SK-N-SH (cell line): ENCODE data around the gene C12orf57. TPM values are rescaled to one million over a fixed set of nuclear protein-coding genes. Genes with fewer than 3 reads are reported as not detected.

ENCODE experiments used
- CTCF ChIA-PET: fragments of 300-600, 350-600 bp; formaldehyde crosslinking; extraction: SDS; loops from one replicate; lab custom pipeline; 2021; lab: Yijun Ruan, JAX
- POLR2A ChIA-PET: fragments of 350-600 bp; sonication (Branson Sonifier 250); formaldehyde crosslinking; extraction: SDS; loops from one replicate; lab custom pipeline; 2020; ENCODE audit warnings: antibody characterized with exemption, inconsistent platforms; lab: Yijun Ruan, JAX
- DNase-seq: peaks from one replicate; pipeline ENCODE4 v3.0.0; 2012
- H2AFZ ChIP-seq: fragments of 200-600 bp; sonication (generic); 2 replicates; pipeline ENCODE4 v1.8.1; 2016; ENCODE audit warnings: antibody characterized with exemption, mild to moderate bottlenecking, low read depth
- H3F3A ChIP-seq: fragments of 200-600 bp; sonication (generic); replicated peaks from 2 replicates; pipeline ENCODE3; 2016; ENCODE audit warnings: antibody characterized with exemption, mild to moderate bottlenecking; ENCODE audit not compliant: insufficient read depth
- H3K27ac ChIP-seq, 2 experiments: fragments of 200-500 bp in 1 of 2; fragments of 200-600 bp in 1 of 2; sonication (Bioruptor generic) in 1 of 2; sonication (generic), shearing (Covaris generic) in 1 of 2; 2 replicates each; pipeline versions ENCODE4 v1.5.1 to v1.6.1; 2014 to 2016; ENCODE audit warnings: low read depth in 2 of 2, inconsistent platforms in 1 of 2, low read length in 1 of 2, mild to moderate bottlenecking in 1 of 2, mixed read lengths in 1 of 2
- H3K27me3 ChIP-seq: fragments of 200-600 bp; sonication (generic), shearing (Covaris generic); 2 replicates; pipeline ENCODE4 v1.6.1; 2016; ENCODE audit warnings: mixed run types; ENCODE audit not compliant: insufficient read depth
- H3K36me3 ChIP-seq, 2 experiments: fragments of 200-500 bp in 1 of 2; fragments of 200-600 bp in 1 of 2; sonication (Bioruptor generic) in 1 of 2; sonication (generic) in 1 of 2; replicated peaks in 1 of 2; 2 replicates each; pipeline versions ENCODE3 to v1.5.1; 2014 to 2016; ENCODE audit warnings: low read length in 1 of 2, mild to moderate bottlenecking in 1 of 2; ENCODE audit not compliant: insufficient read depth in 2 of 2, control insufficient read depth in 1 of 2
- H3K4me1 ChIP-seq, 2 experiments: fragments of 200-500 bp in 1 of 2; fragments of 200-600 bp in 1 of 2; sonication (Bioruptor generic) in 1 of 2; sonication (generic), shearing (Covaris generic) in 1 of 2; 2 replicates each; pipeline versions ENCODE4 v1.5.1 to v1.6.1; 2014 to 2016; ENCODE audit warnings: low read depth in 1 of 2, low read length in 1 of 2, mixed run types in 1 of 2; ENCODE audit not compliant: insufficient read depth in 2 of 2, control insufficient read depth in 1 of 2
- H3K4me2 ChIP-seq: fragments of 200-600 bp; sonication (generic), shearing (Covaris generic); 2 replicates; pipeline ENCODE4 v1.6.1; 2017; ENCODE audit warnings: mixed run types
- H3K4me3 ChIP-seq, 2 experiments: fragments of 200-500 bp in 1 of 2; fragments of 200-600 bp in 1 of 2; sonication (Bioruptor generic) in 1 of 2; sonication (generic), shearing (Covaris generic) in 1 of 2; 2 replicates each; pipeline versions ENCODE4 v1.5.1 to v1.8.1; 2014 to 2016; ENCODE audit warnings: low read depth in 2 of 2, inconsistent platforms in 1 of 2, low read length in 1 of 2, mild to moderate bottlenecking in 1 of 2, mixed read lengths in 1 of 2, moderate library complexity in 1 of 2
- H3K79me2 ChIP-seq: fragments of 200-600 bp; sonication (generic); 2 replicates; pipeline ENCODE4 v1.8.1; 2017; ENCODE audit warnings: mild to moderate bottlenecking; ENCODE audit not compliant: insufficient read depth
- H3K9ac ChIP-seq: fragments of 200-600 bp; sonication (generic); 2 replicates; pipeline ENCODE4 v1.6.1; 2017; ENCODE audit warnings: mixed run types
- H3K9me2 ChIP-seq: fragments of 200-600 bp; sonication (generic); 2 replicates; pipeline ENCODE4 v1.6.1; 2017; ENCODE audit warnings: mixed run types
- H3K9me3 ChIP-seq: fragments of 200-600 bp; sonication (generic); 2 replicates; pipeline ENCODE4 v1.6.1; 2017; ENCODE audit warnings: mixed run types, mild to moderate bottlenecking, moderate library complexity
- H4K20me1 ChIP-seq: fragments of 200-600 bp; sonication (generic); 2 replicates; pipeline ENCODE4 v1.6.1; 2017; ENCODE audit warnings: mild to moderate bottlenecking, mixed run types; ENCODE audit not compliant: insufficient read depth
- CHD2 ChIP-seq: fragments of 150-350 bp; IDR thresholded peaks from 2 replicates; pipeline ENCODE4 v1.6.1; 2018; ENCODE audit warnings: low read length; ENCODE audit not compliant: partially characterized antibody
- EP300 ChIP-seq, 2 experiments: IDR thresholded peaks; 2 replicates each; pipeline versions ENCODE4 v1.4.0 to v1.6.1; 2012; ENCODE audit warnings: borderline replicate concordance in 1 of 2, low read depth in 1 of 2, low read length in 1 of 2
- NFIC ChIP-seq: IDR thresholded peaks from 2 replicates; pipeline ENCODE4 v1.4.0; 2012; ENCODE audit warnings: borderline replicate concordance
- NRF1 ChIP-seq: IDR thresholded peaks from 2 replicates; pipeline ENCODE4 v1.6.1; 2012; ENCODE audit warnings: low read depth, mild to moderate bottlenecking, low read length
- RAD21 ChIP-seq: IDR thresholded peaks from 2 replicates; pipeline ENCODE4 v1.6.1; 2012; ENCODE audit warnings: mild to moderate bottlenecking, low read length
- RCOR1 ChIP-seq: fragments of 150-350 bp; IDR thresholded peaks from 2 replicates; pipeline ENCODE4 v1.6.1; 2017; ENCODE audit warnings: antibody characterized with exemption, low read length
- TEAD4 ChIP-seq: IDR thresholded peaks from 2 replicates; pipeline ENCODE4 v1.4.0; 2012; ENCODE audit warnings: mild to moderate bottlenecking, borderline replicate concordance; ENCODE audit not compliant: insufficient read depth
- WGBS: methylation state at CpG from one replicate; pipeline ENCODE4 v1.1.6; 2017; ENCODE audit warnings: low lambda C conversion rate; 5-methylcytosine and 5-hydroxymethylcytosine counted together
- polyA plus RNA-seq, 3 experiments: library from polyadenylated mRNA; depleted of rRNA; stranded (reverse); fragments of >200 nt; gene quantifications; 2 replicates each; pipeline ENCODE4 v1.2.3, GENCODE V29; 2012
- TF ChIP-seq, protein P1 (sequence below): fragments of 200-600 bp; sonication (generic); IDR thresholded peaks from 2 replicates; pipeline ENCODE4 v1.6.1; 2017; ENCODE audit warnings: antibody characterized with exemption, mild to moderate bottlenecking, moderate library complexity
- TF ChIP-seq, protein P2 (sequence below): IDR thresholded peaks from 2 replicates; pipeline ENCODE4; 2012
- TF ChIP-seq, protein P3 (sequence below): fragments of 150-350 bp; IDR thresholded peaks from 2 replicates; pipeline ENCODE4 v1.6.1; 2017; ENCODE audit warnings: antibody characterized with exemption, low read length, low read depth, borderline replicate concordance
- TF ChIP-seq, protein P4 (sequence below): IDR thresholded peaks from 2 replicates; pipeline ENCODE4 v1.6.1; 2012; ENCODE audit warnings: mild to moderate bottlenecking, low read depth, low read length, moderate library complexity

The C12orf57 gene
- polyA plus RNA-seq, 1 of the 3 experiments (the other 2 are of a cell fraction): 659 TPM

DNA sequence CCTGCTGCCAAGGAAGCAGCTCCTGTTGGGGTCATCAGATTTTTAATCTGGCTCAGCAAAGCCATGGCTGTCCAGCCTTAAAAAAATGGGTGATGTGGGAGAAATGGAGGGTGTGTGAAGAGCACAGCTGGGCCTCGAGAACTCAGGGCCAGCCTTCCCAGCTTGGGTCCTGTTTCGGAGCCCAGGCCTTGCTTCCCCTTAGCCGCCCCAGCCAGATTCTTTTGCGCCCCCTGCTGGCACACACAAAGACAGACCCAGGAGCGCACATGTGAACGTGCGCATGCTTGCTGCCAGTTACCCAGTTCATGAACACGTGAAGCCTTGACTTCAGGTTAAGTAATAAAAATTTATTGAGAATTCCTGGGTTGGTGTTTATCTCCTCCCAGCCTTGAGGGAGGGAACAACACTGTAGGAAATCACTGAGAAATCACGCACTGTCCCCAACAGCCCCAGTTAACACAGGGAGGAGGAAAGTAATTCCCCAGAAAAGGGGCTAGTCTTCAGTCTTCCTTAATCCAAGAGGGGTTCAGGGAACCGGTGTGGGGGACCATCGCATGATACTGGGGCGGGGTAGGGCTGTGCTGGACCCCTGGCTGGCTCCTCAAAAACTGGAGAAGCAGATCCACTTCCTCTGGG lies 21.3 kb downstream of the C12orf57 start (continued):
- TF ChIP-seq, protein P1, sequence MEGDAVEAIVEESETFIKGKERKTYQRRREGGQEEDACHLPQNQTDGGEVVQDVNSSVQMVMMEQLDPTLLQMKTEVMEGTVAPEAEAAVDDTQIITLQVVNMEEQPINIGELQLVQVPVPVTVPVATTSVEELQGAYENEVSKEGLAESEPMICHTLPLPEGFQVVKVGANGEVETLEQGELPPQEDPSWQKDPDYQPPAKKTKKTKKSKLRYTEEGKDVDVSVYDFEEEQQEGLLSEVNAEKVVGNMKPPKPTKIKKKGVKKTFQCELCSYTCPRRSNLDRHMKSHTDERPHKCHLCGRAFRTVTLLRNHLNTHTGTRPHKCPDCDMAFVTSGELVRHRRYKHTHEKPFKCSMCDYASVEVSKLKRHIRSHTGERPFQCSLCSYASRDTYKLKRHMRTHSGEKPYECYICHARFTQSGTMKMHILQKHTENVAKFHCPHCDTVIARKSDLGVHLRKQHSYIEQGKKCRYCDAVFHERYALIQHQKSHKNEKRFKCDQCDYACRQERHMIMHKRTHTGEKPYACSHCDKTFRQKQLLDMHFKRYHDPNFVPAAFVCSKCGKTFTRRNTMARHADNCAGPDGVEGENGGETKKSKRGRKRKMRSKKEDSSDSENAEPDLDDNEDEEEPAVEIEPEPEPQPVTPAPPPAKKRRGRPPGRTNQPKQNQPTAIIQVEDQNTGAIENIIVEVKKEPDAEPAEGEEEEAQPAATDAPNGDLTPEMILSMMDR: peak; percentile 90
- TF ChIP-seq, protein P2, sequence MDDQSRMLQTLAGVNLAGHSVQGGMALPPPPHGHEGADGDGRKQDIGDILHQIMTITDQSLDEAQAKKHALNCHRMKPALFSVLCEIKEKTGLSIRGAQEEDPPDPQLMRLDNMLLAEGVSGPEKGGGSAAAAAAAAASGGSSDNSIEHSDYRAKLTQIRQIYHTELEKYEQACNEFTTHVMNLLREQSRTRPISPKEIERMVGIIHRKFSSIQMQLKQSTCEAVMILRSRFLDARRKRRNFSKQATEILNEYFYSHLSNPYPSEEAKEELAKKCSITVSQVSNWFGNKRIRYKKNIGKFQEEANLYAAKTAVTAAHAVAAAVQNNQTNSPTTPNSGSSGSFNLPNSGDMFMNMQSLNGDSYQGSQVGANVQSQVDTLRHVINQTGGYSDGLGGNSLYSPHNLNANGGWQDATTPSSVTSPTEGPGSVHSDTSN: no peak
- no peak for TF ChIP-seq TEAD4
- TF ChIP-seq, protein P3, sequence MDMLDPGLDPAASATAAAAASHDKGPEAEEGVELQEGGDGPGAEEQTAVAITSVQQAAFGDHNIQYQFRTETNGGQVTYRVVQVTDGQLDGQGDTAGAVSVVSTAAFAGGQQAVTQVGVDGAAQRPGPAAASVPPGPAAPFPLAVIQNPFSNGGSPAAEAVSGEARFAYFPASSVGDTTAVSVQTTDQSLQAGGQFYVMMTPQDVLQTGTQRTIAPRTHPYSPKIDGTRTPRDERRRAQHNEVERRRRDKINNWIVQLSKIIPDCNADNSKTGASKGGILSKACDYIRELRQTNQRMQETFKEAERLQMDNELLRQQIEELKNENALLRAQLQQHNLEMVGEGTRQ: no peak
- TF ChIP-seq EP300 (IDR thresholded peaks at IDR 0.05; ENCODE audit: borderline replicate concordance in 1 of 2, low read depth in 1 of 2, low read length in 1 of 2): no peak
- TF ChIP-seq NFIC: no peak

DNA sequence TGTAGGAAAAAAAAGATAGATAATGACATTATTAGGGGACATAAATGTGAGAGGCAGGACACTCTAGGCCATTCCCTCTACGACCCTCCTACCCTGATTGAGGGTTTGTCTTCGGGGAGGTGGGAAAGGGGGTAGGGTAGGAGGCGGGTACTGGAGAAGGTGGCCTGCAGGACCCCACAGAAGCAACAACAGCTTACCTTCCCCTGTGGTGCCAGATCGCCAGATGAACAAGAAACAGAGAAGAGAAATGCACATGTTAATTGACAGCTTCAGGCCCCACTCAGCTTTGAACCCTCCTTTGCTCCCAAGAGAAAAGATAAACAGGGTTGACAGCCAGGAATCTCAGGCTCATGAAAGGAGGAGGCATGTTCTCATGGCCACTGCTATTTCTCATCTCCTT lies 21.9 kb downstream of the C12orf57 start:
- H3K27me3 ChIP-seq: no peaks in the 10 kb centered on the region
- 90% methylated on average over 4 of the region's 4 CpGs for WGBS
- no peak overlapping the region for H3K9ac ChIP-seq
- no peak overlapping the region for H3K4me3 ChIP-seq
- no peak overlapping the region for H2AFZ ChIP-seq
- peaks cover 28% of the 10 kb centered on the region for H3K79me2 ChIP-seq
- DNase-seq: no peak
- TF ChIP-seq, protein P3: no peak
- no peak for TF ChIP-seq CHD2
- TF ChIP-seq NRF1: no peak
- TF ChIP-seq, protein P4, sequence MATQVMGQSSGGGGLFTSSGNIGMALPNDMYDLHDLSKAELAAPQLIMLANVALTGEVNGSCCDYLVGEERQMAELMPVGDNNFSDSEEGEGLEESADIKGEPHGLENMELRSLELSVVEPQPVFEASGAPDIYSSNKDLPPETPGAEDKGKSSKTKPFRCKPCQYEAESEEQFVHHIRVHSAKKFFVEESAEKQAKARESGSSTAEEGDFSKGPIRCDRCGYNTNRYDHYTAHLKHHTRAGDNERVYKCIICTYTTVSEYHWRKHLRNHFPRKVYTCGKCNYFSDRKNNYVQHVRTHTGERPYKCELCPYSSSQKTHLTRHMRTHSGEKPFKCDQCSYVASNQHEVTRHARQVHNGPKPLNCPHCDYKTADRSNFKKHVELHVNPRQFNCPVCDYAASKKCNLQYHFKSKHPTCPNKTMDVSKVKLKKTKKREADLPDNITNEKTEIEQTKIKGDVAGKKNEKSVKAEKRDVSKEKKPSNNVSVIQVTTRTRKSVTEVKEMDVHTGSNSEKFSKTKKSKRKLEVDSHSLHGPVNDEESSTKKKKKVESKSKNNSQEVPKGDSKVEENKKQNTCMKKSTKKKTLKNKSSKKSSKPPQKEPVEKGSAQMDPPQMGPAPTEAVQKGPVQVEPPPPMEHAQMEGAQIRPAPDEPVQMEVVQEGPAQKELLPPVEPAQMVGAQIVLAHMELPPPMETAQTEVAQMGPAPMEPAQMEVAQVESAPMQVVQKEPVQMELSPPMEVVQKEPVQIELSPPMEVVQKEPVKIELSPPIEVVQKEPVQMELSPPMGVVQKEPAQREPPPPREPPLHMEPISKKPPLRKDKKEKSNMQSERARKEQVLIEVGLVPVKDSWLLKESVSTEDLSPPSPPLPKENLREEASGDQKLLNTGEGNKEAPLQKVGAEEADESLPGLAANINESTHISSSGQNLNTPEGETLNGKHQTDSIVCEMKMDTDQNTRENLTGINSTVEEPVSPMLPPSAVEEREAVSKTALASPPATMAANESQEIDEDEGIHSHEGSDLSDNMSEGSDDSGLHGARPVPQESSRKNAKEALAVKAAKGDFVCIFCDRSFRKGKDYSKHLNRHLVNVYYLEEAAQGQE: no peak
- TF ChIP-seq RCOR1: no peak
- no peak for TF ChIP-seq RAD21
- no peak overlapping the region for H3K27ac ChIP-seq
- ChIA-PET POLR2A (interaction anchor here (6.8 kb wide), 1 partner anchor 20 kb away, joined by 62 read pairs; the partner anchor contains the start of genes C12orf57 and RNU7-1), CTCF (interaction anchor here (0.7 to 3.3 kb wide), 8 partner anchors 9 to 41 kb away, joined by 3 to 17 read pairs (median 6); partner anchors contain the start of genes C12orf57 and RNU7-1)
- H3K9me2 ChIP-seq: no peaks in the 10 kb centered on the region
- no peaks in the 10 kb centered on the region for H3K9me3 ChIP-seq
- no peak overlapping the region for H3K4me2 ChIP-seq
- peaks cover 29% of the 10 kb centered on the region for H3F3A ChIP-seq
- peaks cover 28 to 46% of the 10 kb centered on the region in 2 experiments for H3K36me3 ChIP-seq
- peaks cover 6 to 22% of the 10 kb centered on the region in 2 experiments; a peak in 3 of 4 replicates for H3K4me1 ChIP-seq
- no peaks in the 10 kb centered on the region for H4K20me1 ChIP-seq
